Heart left ventricle (tissue), 16 donors: ENCODE results near the gene RTN1. TPM values are rescaled to one million over a fixed set of nuclear protein-coding genes. Genes with fewer than 3 reads are reported as not detected.

Source experiments
- ATAC-seq, 4 donors: fragments of 200-7000 bp; cut with Tn5 transposase; one replicate each; pipeline ENCODE4 v1.9.1; 2020 to 2022; ENCODE audit warnings: moderate library complexity in 4 of 4, mild to moderate bottlenecking in 3 of 4, moderate number of reproducible peaks in 1 of 4
- DNase-seq, 5 donors: peaks; one replicate each; pipeline ENCODE4 v3.0.0-alpha.2; 2020
- H3K27ac ChIP-seq, 12 donors: fragments of 200-600 bp; sonication (generic) in 4 of 12; one replicate each; pipeline versions ENCODE4 v1.5.0 to v1.8.0; 2016 to 2022; ENCODE audit warnings: mild to moderate bottlenecking in 2 of 12
- H3K27me3 ChIP-seq, 9 donors: fragments of 200-600 bp; sonication (generic) in 2 of 9; one replicate each; pipeline versions ENCODE4 v1.5.1 to v1.8.0; 2016 to 2022; ENCODE audit warnings: mild to moderate bottlenecking in 3 of 9
- H3K36me3 ChIP-seq, 9 donors: fragments of 200-600 bp; sonication (generic) in 2 of 9; one replicate each; pipeline versions ENCODE4 v1.5.0 to v1.8.0; 2018 to 2022; ENCODE audit warnings: mild to moderate bottlenecking in 2 of 9
- H3K4me1 ChIP-seq, 12 donors: fragments of 200-600 bp; sonication (generic) in 4 of 12; one replicate each; pipeline versions ENCODE4 v1.5.0 to v1.8.0; 2016 to 2022; ENCODE audit warnings: mild to moderate bottlenecking in 3 of 12
- H3K4me3 ChIP-seq, 12 donors: fragments of 200-600 bp; sonication (generic) in 4 of 12; one replicate each; pipeline versions ENCODE4 v1.5.0 to v1.8.0; 2017 to 2022; ENCODE audit warnings: mild to moderate bottlenecking in 9 of 12, moderate library complexity in 4 of 12
- H3K9me3 ChIP-seq, 12 donors: fragments of 200-600 bp; sonication (generic) in 4 of 12; one replicate each; pipeline versions ENCODE4 v1.5.0 to v1.8.0; 2016 to 2022; ENCODE audit warnings: mild to moderate bottlenecking in 1 of 12
- CTCF ChIP-seq, 12 donors: fragments of 200-600 bp; sonication (generic) in 4 of 12; IDR thresholded peaks; one replicate each; pipeline versions ENCODE4 v1.5.0 to v1.8.0; 2018 to 2022; ENCODE audit warnings: antibody characterized with exemption in 12 of 12, mild to moderate bottlenecking in 5 of 12
- POLR2A ChIP-seq, 2 donors: fragments of 450-650 bp; IDR thresholded peaks; one replicate each; pipeline ENCODE4 v1.6.1; 2017; ENCODE audit warnings: antibody characterized with exemption in 2 of 2, mild to moderate bottlenecking in 2 of 2, moderate library complexity in 2 of 2
- WGBS, 4 donors: extraction: QIAGEN DNeasy Blood & Tissue Kit in 2 of 4; methylation state at CpG; one replicate each; pipeline versions ENCODE4 v1.1.5 to v1.1.7; 2013 to 2018; 5-methylcytosine and 5-hydroxymethylcytosine counted together
- intact Hi-C, 10 donors: fragments of 100-400 bp; cut with DNase I; formaldehyde crosslinking; loops; one replicate each; pipeline versions ENCODE4 v1.11.1 to v1.14.2; 2022
- polyA plus RNA-seq, 2 donors: library from polyadenylated mRNA; stranded (reverse); fragments of 200-250 nt; gene quantifications; one replicate each; pipeline ENCODE4 v1.2.3, GENCODE V29; 2013
- total RNA-seq, 9 donors: library from RNA; depleted of rRNA in 2 of 9; stranded (reverse); fragments of >200 nt in 2 of 9; fragmentation: NEBNext Ultra II Directional in 3 of 9; extraction: Animal tissue kit (Norgen Biotek cat#: 25700) in 3 of 9; gene quantifications; one replicate each; pipeline versions ENCODE4 v1.1.0 to v1.2.4, GENCODE V29; 2016 to 2023
- donor health status: ischemic (EF 13 %, LVEDD 7.1; RV severe dilation, severe dysfunction).
- donor health status: healthy with polysubstance abuse.
- donor health status: DM: no; HTN: yes; CAD: no.
- donor health status: DM: no; HTN: no; CAD: no.
- donor health status: ischemic (EF 25% LVEDD 6.9; RV normal size, moderate dysfunction).
- donor health status: ischemic (EF 25% LVEDD 5.7; RV mildly dilated, moderate dysfunction).
- donor health status: healthy.
- donor health status: DM: yes; HTN: yes; CAD: no.
- donor health status: ischemic (EF 35%, LVEDD 5.7; RV mildly dilated, moderate dysfunction).
- donor health status: nonischemic (EF 11% LVEDD 7.7; RV severe dilation, severe dysfunction).
- donor health status: DM: yes; HTN: yes; CAD: no.
- donor health status: PGD.
- donor health status: ischemic (EF 29% LVEDD 5.4; RV normal size, mild dysfunction).
- donor health status: nonischemic (EF 23%, LVEDD 6.1; RV moderate dilation, normal function).

The RTN1 gene
- total and polyA plus RNA-seq, 11 donors, result 0.15 to 8.4 (median 0.90) TPM

GRCh38 chr14:59850458-59850857 is 20.1 kb downstream of the RTN1 start:
- WGBS, 4 donors, result 68 to 78% (median 72%) methylated on average over 2 of the region's 2 CpGs

GRCh38 chr14:59849411-59850130 is 21.0 kb downstream of the RTN1 start:
- Histone ChIP-seq H3K4me1 (peaks cover 0 to 25% (median 0%) of the 10 kb centered on the region in 12 donors), H3K36me3 (no peaks in the 10 kb centered on the region), H3K27me3 (peaks cover 0 to 3% (median 0%) of the 10 kb centered on the region in 9 donors), H3K27ac (peak overlapping the region in 1 of 12 donors; percentile 59), H3K4me3 (no peak overlapping the region), H3K9me3 (peaks cover 0 to under 1% (median 0%) of the 10 kb centered on the region in 12 donors)
- DNase-seq, result peak in 1 of 5 donors; percentile 24
- WGBS, 4 donors, result 49 to 64% (median 56%) methylated on average over 1 of the region's 1 CpG
- ATAC-seq, result peak in 3 of 4 donors; percentile 29 to 76 (median 62)
- TF ChIP-seq POLR2A (IDR thresholded peaks at IDR 0.05), result no peak
- TF ChIP-seq CTCF (IDR thresholded peaks at IDR 0.05), result no peak
- intact Hi-C loops, result no loop called here

More at GRCh38 chr14:59850458-59850857, 20.1 kb downstream of the RTN1 start:
- TF ChIP-seq CTCF (IDR thresholded peaks at IDR 0.05) (no peak), POLR2A (IDR thresholded peaks at IDR 0.05) (no peak)
- Histone ChIP-seq H3K4me1 (peaks cover 0 to 25% (median 0%) of the 10 kb centered on the region in 12 donors), H3K4me3 (no peak overlapping the region), H3K9me3 (peaks cover 0 to 8% (median 0%) of the 10 kb centered on the region in 12 donors), H3K27ac (peak overlapping the region in 1 of 12 donors; percentile 33), H3K36me3 (no peaks in the 10 kb centered on the region), H3K27me3 (peaks cover 0 to 3% (median 0%) of the 10 kb centered on the region in 9 donors)
- DNase-seq (no peak), ATAC-seq (no peak)
- intact Hi-C loops, result no loop called here

GRCh38 chr14:59848671-59849070 is 21.9 kb downstream of the RTN1 start:
- H3K4me3 ChIP-seq, result no peak overlapping the region
- H3K4me1 ChIP-seq, result peaks cover 0 to 25% (median 0%) of the 10 kb centered on the region in 12 donors
- intact Hi-C loops, result no loop called here
- DNase-seq, result no peak
- no peak for ATAC-seq
- WGBS, 4 donors, result 76 to 80% (median 78%) methylated on average over 3 of the region's 3 CpGs
- H3K36me3 ChIP-seq, result no peaks in the 10 kb centered on the region
- no peaks in the 10 kb centered on the region for H3K9me3 ChIP-seq
- H3K27me3 ChIP-seq, result no peaks in the 10 kb centered on the region
- TF ChIP-seq POLR2A (IDR thresholded peaks at IDR 0.05) (no peak), CTCF (IDR thresholded peaks at IDR 0.05) (no peak)
- peak overlapping the region in 1 of 12 donors; percentile 59 for H3K27ac ChIP-seq

GRCh38 chr14:59847711-59848110 is 22.9 kb downstream of the RTN1 start:
- Histone ChIP-seq H3K9me3 (no peaks in the 10 kb centered on the region), H3K4me3 (no peak overlapping the region), H3K27me3 (no peaks in the 10 kb centered on the region), H3K4me1 (peaks cover 0 to 25% (median 0%) of the 10 kb centered on the region in 12 donors), H3K27ac (no peak overlapping the region), H3K36me3 (no peaks in the 10 kb centered on the region)
- TF ChIP-seq CTCF (IDR thresholded peaks at IDR 0.05) (no peak), POLR2A (IDR thresholded peaks at IDR 0.05) (no peak)
- intact Hi-C loops, result no loop called here
- WGBS, 4 donors, result 13 to 58% (median 38%) methylated on average over 3 of the region's 3 CpGs
- no peak for DNase-seq
- no peak for ATAC-seq
